ENCODE data around the gene SKIC8. TPM values are rescaled to one million over a fixed set of nuclear protein-coding genes. Genes with fewer than 3 reads are reported as not detected.

The SKIC8 gene
- 80.2 to 111 TPM (median 89.2 TPM) in 5 replicates for total RNA-seq (2022; extraction: Qiagen RNA extraction; ENCODE audit: low read depth)

GRCh38 chr15:78299101-78299930 is at the start of gene SKIC8:
Gene SKIC8 (minus strand): TSS chr15:78299609. CDS start chr15:78295686, 3,923 bp downstream.

GRCh38 chr15:78340231-78341056 is 41.0 kb upstream of the SKIC8 start, which contains the start of gene CRABP1:
Gene CRABP1 (plus strand): TSS chr15:78340353. CDS start chr15:78340429, 76 bp downstream.

GRCh38 chr15:78264304-78265136 is 34.9 kb downstream of the SKIC8 start, which contains the start of gene DNAJA4:
Gene DNAJA4 (plus strand): TSS chr15:78264562. CDS start chr15:78264764, 202 bp downstream.

GRCh38 chr15:78234515-78235040 is 64.8 kb downstream of the SKIC8 start, which contains the start of gene ACSBG1:
Gene ACSBG1 (minus strand): TSS chr15:78234565. CDS start chr15:78234501, 64 bp downstream.

Other genes with a start within 250 kb of the SKIC8 start
- 10.7 to 15.8 TPM (median 13.3 TPM) in 5 replicates for gene TBC1D2B, start 221.9 kb downstream of the SKIC8 start, total RNA-seq (2022; extraction: Qiagen RNA extraction; ENCODE audit: low read depth)
- gene SH2D7, start 207.0 kb downstream of the SKIC8 start, total RNA-seq (2022; extraction: Qiagen RNA extraction; ENCODE audit: low read depth): not detected in 5 replicates
- 26.8 to 31.3 TPM (median 28.3 TPM) in 5 replicates for gene CIB2, start 168.2 kb downstream of the SKIC8 start, total RNA-seq (2022; extraction: Qiagen RNA extraction; ENCODE audit: low read depth)
- 69.5 to 97.3 TPM (median 72.2 TPM) in 5 replicates for gene IDH3A, start 150.2 kb downstream of the SKIC8 start, total RNA-seq (2022; extraction: Qiagen RNA extraction; ENCODE audit: low read depth)
- 0.12 to 0.39 TPM (median 0.15 TPM) in 4 of 5 replicates, not detected in the other for gene ACSBG1, start 65.0 kb downstream of the SKIC8 start, total RNA-seq (2022; extraction: Qiagen RNA extraction; ENCODE audit: low read depth)
- gene DNAJA4, start 35.0 kb downstream of the SKIC8 start, total RNA-seq (2022; extraction: Qiagen RNA extraction; ENCODE audit: low read depth): 0.05 to 0.11 TPM in 2 of 5 replicates, not detected in the others
- gene CRABP1, start 40.7 kb upstream of the SKIC8 start, total RNA-seq (2022; extraction: Qiagen RNA extraction; ENCODE audit: low read depth): 1.5 to 2.0 TPM (median 1.8 TPM) in 5 replicates
- gene IREB2, start 138.6 kb upstream of the SKIC8 start, total RNA-seq (2022; extraction: Qiagen RNA extraction; ENCODE audit: low read depth): 31.4 to 44.9 TPM (median 43.1 TPM) in 5 replicates
- 6.2 to 7.9 TPM (median 6.7 TPM) in 5 replicates for gene HYKK, start 208.0 kb upstream of the SKIC8 start, total RNA-seq (2022; extraction: Qiagen RNA extraction; ENCODE audit: low read depth)
- gene PSMA4, start 240.8 kb upstream of the SKIC8 start, total RNA-seq (2022; extraction: Qiagen RNA extraction; ENCODE audit: low read depth): 358 to 541 TPM (median 408 TPM) in 5 replicates